Right atrium auricular region (tissue), 2 donors: ENCODE results near the gene RYR1. TPM values are rescaled to one million over a fixed set of nuclear protein-coding genes. Genes with fewer than 3 reads are reported as not detected.

Source experiments
- DNase-seq: peaks from one replicate; pipeline ENCODE4 v3.0.0-alpha.2; 2019; ENCODE audit warnings: low spot score
- H3K27ac ChIP-seq, 2 donors: fragments of 200-600 bp; sonication (generic); 1 replicate in 1 of 2; 2 replicates in 1 of 2; pipeline ENCODE4 v1.5.1; 2016 to 2019
- H3K27me3 ChIP-seq, 2 donors: fragments of 200-600 bp; sonication (generic); one replicate each; pipeline versions ENCODE4 v1.5.1 to v1.6.0; 2017 to 2019
- H3K36me3 ChIP-seq: fragments of 200-600 bp; sonication (generic); one replicate; pipeline ENCODE4 v1.5.1; 2016
- H3K4me1 ChIP-seq, 2 donors: fragments of 200-600 bp; sonication (generic); one replicate each; pipeline versions ENCODE4 v1.5.1 to v1.6.0; 2017 to 2019
- H3K4me3 ChIP-seq, 2 donors: fragments of 200-600 bp; sonication (generic); 1 replicate in 1 of 2; 2 replicates in 1 of 2; pipeline ENCODE4 v1.5.1; 2017 to 2019; ENCODE audit warnings: mild to moderate bottlenecking in 1 of 2, moderate library complexity in 1 of 2
- H3K9me3 ChIP-seq, 2 donors: fragments of 200-600 bp; sonication (generic); one replicate each; pipeline ENCODE4 v1.5.1; 2019
- CTCF ChIP-seq, 2 donors: fragments of 200-600 bp; sonication (generic); IDR thresholded peaks; one replicate each; pipeline ENCODE4 v1.5.1; 2019; ENCODE audit warnings: antibody characterized with exemption in 2 of 2
- total RNA-seq, 2 donors: library from RNA; depleted of rRNA; stranded (reverse); fragments of >200 nt; gene quantifications; one replicate each; pipeline ENCODE4 v1.1.0, GENCODE V29; 2016

RYR1 gene
- total RNA-seq, 2 donors from 2014 or later: 0.33 to 1.7 TPM

- no peak for TF ChIP-seq CTCF (IDR thresholded peaks at IDR 0.05)
- peaks cover 0 to 16% of the 10 kb centered on the region in 2 donors for H3K27me3 ChIP-seq
- no peak overlapping the region for H3K27ac ChIP-seq
- DNase-seq: no peak
- H3K9me3 ChIP-seq: no peaks in the 10 kb centered on the region
- H3K36me3 ChIP-seq: no peaks in the 10 kb centered on the region
- no peak overlapping the region for H3K4me3 ChIP-seq
- peaks cover 0 to 15% of the 10 kb centered on the region in 2 donors for H3K4me1 ChIP-seq
Measured at GRCh38 chr19:38395381-38396114, 37.9 kb upstream of the RYR1 start.

DNA sequence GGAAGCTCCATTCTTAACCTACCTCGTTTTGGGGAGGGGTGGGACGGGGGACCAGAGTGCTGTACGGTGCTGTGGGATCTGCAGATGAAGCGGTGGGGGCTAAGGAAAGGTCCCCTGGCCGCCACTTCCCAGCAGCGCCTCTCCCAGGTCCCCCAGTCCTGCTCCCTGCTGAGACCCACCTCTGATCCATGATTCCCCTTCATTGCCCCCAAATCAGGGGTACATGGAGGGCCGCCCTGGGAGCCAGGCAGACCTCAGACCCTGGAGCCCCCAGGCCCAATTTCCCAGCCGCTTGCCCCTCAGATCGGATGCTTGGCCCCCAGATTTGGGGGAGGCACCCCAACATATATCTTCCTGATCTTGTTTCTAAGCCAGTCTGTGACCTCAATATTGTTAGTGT lies 34.4 kb upstream of the RYR1 start:
- peaks cover 0 to 20% of the 10 kb centered on the region in 2 donors for H3K4me1 ChIP-seq
- DNase-seq: no peak
- peaks cover 0 to 16% of the 10 kb centered on the region in 2 donors for H3K27me3 ChIP-seq
- no peak overlapping the region for H3K27ac ChIP-seq
- H3K4me3 ChIP-seq: no peak overlapping the region
- no peak for TF ChIP-seq CTCF (IDR thresholded peaks at IDR 0.05)
- no peaks in the 10 kb centered on the region for H3K36me3 ChIP-seq
- no peaks in the 10 kb centered on the region for H3K9me3 ChIP-seq

GRCh38 chr19:38399537-38399936 lies 34.0 kb upstream of the RYR1 start:
- Histone ChIP-seq H3K9me3 (no peaks in the 10 kb centered on the region), H3K27me3 (peaks cover 0 to 16% of the 10 kb centered on the region in 2 donors), H3K36me3 (no peaks in the 10 kb centered on the region), H3K27ac (no peak overlapping the region), H3K4me3 (no peak overlapping the region), H3K4me1 (peaks cover 0 to 20% of the 10 kb centered on the region in 2 donors)
- TF ChIP-seq CTCF (IDR thresholded peaks at IDR 0.05): no peak
- DNase-seq: no peak

DNA sequence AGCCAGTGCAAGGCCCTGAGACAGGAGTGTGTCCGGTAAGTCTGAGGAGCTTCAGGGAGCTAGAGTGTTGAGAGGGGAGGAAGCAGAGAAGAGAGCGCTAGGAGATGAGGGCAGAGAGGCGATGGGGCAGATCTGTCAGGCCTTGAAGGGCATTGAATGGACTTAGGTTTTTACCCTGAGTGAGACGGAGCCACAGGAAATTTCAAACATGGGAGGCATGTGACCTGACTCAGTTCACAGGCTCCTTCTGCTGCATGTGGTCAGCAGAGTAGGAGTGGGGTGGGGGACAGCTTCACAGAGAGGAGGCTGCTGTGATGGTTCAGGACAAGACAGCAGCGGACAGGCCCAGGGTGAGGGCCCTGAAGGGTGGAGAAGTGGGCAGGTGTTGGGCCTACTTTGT lies 33.1 kb upstream of the RYR1 start:
- no peak overlapping the region for H3K4me3 ChIP-seq
- TF ChIP-seq CTCF (IDR thresholded peaks at IDR 0.05): no peak
- H3K27ac ChIP-seq: no peak overlapping the region
- H3K27me3 ChIP-seq: peaks cover 0 to 14% of the 10 kb centered on the region in 2 donors
- H3K4me1 ChIP-seq: peaks cover 0 to 14% of the 10 kb centered on the region in 2 donors
- H3K9me3 ChIP-seq: no peaks in the 10 kb centered on the region
- peaks cover under 1% of the 10 kb centered on the region for H3K36me3 ChIP-seq
- DNase-seq: no peak

- Histone ChIP-seq H3K27me3 (peaks cover 0 to 12% of the 10 kb centered on the region in 2 donors), H3K4me1 (peaks cover 0 to 8% of the 10 kb centered on the region in 2 donors), H3K27ac (no peak overlapping the region), H3K9me3 (no peaks in the 10 kb centered on the region), H3K36me3 (peaks cover 3% of the 10 kb centered on the region), H3K4me3 (no peak overlapping the region)
- DNase-seq: no peak
- no peak for TF ChIP-seq CTCF (IDR thresholded peaks at IDR 0.05)
Measured at GRCh38 chr19:38401148-38401547, 32.3 kb upstream of the RYR1 start.

DNA sequence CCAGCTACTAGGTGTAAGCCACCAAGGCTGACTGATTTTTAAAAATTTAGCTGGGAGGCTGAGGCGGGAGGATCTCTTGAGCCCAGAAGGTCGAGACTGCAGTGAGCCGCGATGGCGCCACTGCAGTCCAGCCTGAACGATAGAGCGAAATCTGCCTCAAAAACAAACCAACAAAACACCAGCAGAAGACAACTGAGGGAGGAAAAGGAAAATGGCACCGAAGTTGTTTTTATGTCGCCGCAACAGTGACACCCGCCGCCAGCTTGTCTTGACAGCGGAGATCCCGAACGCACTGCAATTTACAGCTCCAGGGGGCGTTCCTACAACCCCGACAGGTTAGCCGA lies 30.9 kb upstream of the RYR1 start:
- H3K27me3 ChIP-seq: peaks cover 0 to 8% of the 10 kb centered on the region in 2 donors
- H3K4me1 ChIP-seq: peaks cover 0 to 8% of the 10 kb centered on the region in 2 donors
- H3K27ac ChIP-seq: no peak overlapping the region
- no peaks in the 10 kb centered on the region for H3K9me3 ChIP-seq
- peak overlapping the region; percentile 20 to 90 for H3K4me3 ChIP-seq
- DNase-seq: no peak
- no peak for TF ChIP-seq CTCF (IDR thresholded peaks at IDR 0.05)
- peaks cover 3% of the 10 kb centered on the region for H3K36me3 ChIP-seq
